Skin epidermis (tissue), 12 donors: Measurements from ENCODE around the gene PROM2.

ENCODE experiments used
- H3K27ac ChIP-seq, 21 experiments: fragments of 200-600 bp; sonication (generic) in 11 of 21; one replicate each; pipeline ENCODE4 v1.5.0; 2020; ENCODE audit warnings: mild to moderate bottlenecking in 3 of 21, inconsistent platforms in 2 of 21, moderate library complexity in 2 of 21
- H3K4me3 ChIP-seq, 7 experiments: fragments of 200-600 bp; sonication (generic) in 2 of 7; one replicate each; pipeline ENCODE4 v1.5.0; 2020; ENCODE audit warnings: inconsistent platforms in 2 of 7, mild to moderate bottlenecking in 2 of 7, moderate library complexity in 1 of 7

The PROM2 gene

GRCh38 chr2:95301876-95302641 lies 27.8 kb downstream of the PROM2 start:
- Histone ChIP-seq H3K27ac (no peak overlapping the region), H3K4me3 (no peak overlapping the region)

DNA sequence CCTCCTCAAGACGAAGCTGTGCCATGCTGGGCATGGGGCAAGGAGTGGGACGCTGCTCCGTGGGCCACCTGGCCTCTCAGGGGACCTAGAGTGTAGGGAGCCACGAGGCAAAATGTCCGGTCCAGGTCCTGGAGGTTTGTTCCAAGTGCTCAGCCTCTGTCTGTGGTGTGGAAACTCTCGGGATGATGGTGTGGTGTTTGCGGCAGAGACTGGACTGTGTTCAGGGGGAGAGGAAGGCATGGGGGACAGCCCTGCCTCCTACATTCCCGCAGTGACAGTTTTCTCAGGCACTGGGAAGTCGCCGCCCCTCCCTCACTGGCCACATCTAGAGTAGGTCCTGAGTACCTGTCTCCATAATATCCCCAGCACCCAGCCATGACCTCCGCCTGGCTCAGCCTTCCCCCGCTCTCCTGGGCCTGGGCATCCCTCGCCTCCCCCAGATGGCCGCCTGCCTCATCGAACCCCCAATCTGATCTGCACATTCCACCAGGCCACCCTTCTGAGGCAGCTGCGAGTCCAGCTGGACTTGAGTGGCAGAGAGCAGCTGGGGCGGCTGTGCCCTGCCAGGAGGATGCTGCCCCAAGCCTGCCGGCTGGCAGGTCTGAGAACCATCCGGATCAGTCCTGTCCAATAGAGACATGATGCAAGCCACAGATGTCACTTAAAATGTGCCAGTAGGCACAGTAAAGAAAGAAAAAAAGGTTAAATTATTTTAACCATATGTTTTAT lies 29.1 kb downstream of the PROM2 start:
- no peak overlapping the region for H3K27ac ChIP-seq

DNA sequence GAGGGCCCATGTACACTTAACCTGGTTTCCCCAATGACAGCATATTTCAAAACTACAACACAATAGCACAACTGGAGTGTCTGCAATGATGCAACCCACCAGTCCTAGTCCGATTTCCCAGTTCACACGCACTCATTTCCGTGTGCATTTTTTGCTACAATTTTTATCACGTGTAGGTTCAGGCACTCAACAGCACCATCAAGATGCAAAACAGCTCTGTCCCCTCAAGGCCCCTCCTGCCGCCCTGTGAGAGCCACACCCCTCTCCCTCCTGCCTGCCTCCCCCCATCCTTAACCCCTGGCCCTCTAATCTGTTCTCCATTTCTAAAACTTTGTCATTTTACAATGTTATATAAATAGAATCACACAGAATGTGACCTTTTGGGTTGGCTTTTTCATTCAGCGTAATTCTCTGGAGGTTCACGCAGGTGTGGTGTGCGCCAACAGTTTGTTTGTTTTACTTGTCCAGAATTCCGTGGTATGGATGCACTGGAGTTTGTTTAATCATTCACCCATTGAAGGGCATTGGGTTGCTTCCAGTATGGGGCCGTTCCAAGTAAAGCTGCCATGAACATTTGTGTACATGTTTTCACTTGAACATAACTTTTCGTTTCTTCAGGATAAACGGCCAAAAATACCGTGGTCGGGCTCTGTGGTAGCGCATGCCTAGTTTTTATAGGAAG lies 31.3 kb downstream of the PROM2 start:
- Histone ChIP-seq H3K27ac (no peak overlapping the region), H3K4me3 (no peak overlapping the region)

More for the DNA sequence above, 29.1 kb downstream of the PROM2 start:
- H3K4me3 ChIP-seq = no peak overlapping the region

DNA sequence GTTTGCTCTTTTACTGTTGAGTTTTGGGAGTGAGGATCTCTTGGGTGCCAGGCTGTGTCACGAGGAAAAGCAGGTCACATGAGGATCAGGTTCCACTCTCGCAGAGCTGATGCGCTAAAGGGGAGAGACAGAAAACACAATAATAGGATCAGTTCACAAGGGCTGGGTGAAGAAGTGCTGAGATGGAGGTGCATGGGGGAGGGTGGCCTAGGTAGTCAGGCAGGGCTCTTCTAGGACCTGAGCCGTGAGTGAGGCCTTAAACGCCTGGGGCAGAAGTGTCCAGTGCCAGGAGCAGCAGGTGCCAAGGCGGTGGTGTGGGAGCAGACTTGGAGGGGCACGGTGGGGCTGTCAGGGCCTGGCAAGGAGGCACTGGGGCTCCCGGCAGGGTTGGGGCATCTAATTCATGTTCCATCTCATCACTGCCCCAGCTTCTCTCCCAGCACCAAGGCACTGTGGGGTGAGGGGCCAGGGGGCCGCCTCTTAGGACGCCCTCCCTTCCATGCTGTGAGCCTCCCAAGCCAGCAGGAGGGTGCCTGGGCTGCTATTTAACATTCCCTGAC lies 32.2 kb downstream of the PROM2 start:
- H3K27ac ChIP-seq = peak overlapping the region in 2 of 21 experiments; percentile 14 to 46
- no peak overlapping the region for H3K4me3 ChIP-seq

GRCh38 chr2:95307036-95307435 lies 32.8 kb downstream of the PROM2 start:
- H3K27ac ChIP-seq = peak overlapping the region in 3 of 21 experiments; percentile 10 to 46 (median 14)
- no peak overlapping the region for H3K4me3 ChIP-seq

DNA sequence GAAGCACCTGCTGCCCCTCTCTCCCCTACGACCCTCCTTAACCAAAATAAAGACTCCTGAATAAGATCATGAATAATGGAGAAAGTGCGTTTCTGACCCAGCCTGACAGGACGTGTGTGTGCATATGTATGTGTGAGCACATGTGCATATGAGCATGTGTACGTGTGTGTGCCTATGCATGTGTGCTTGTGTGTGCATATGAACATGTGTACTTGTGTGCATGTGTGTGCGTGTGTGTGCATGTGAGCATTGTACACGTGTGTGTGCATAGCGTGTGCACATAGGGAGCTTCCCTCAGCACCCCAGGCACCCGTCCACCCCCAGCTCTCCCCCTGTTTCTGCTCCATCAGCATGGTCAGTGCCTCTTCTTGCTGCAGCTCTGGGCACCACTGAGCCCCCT lies 33.6 kb downstream of the PROM2 start:
- H3K4me3 ChIP-seq = no peak overlapping the region
- no peak overlapping the region for H3K27ac ChIP-seq

GRCh38 chr2:95308426-95308990 lies 34.3 kb downstream of the PROM2 start:
- Histone ChIP-seq H3K4me3 (no peak overlapping the region), H3K27ac (no peak overlapping the region)

DNA sequence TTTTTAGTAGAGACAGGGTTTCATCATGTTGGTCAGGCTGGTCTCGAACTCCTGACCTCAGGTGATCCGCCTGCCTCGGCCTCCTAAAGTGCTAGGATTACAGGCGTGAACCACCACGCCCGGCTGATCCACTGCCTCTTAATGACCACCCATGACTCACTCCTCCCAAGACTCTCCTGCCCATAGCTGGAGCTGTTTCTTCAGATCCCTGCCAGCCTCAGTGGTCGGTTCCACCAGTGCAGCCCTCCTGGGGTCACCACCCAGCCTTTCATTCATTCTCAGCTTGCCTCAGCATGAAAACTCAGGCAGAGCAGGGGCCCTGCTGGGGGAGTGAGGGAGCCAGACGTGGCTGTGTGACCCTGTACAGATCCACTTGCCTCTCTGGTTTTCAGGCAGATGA lies 35.4 kb downstream of the PROM2 start:
- no peak overlapping the region for H3K4me3 ChIP-seq
- no peak overlapping the region for H3K27ac ChIP-seq

GRCh38 chr2:95310216-95310615 lies 36.0 kb downstream of the PROM2 start:
- no peak overlapping the region for H3K27ac ChIP-seq
- no peak overlapping the region for H3K4me3 ChIP-seq

GRCh38 chr2:95310651-95311050 lies 36.4 kb downstream of the PROM2 start:
- Histone ChIP-seq H3K4me3 (no peak overlapping the region), H3K27ac (no peak overlapping the region)

GRCh38 chr2:95311815-95312542 lies 37.7 kb downstream of the PROM2 start:
- H3K27ac ChIP-seq = no peak overlapping the region
- H3K4me3 ChIP-seq = no peak overlapping the region

DNA sequence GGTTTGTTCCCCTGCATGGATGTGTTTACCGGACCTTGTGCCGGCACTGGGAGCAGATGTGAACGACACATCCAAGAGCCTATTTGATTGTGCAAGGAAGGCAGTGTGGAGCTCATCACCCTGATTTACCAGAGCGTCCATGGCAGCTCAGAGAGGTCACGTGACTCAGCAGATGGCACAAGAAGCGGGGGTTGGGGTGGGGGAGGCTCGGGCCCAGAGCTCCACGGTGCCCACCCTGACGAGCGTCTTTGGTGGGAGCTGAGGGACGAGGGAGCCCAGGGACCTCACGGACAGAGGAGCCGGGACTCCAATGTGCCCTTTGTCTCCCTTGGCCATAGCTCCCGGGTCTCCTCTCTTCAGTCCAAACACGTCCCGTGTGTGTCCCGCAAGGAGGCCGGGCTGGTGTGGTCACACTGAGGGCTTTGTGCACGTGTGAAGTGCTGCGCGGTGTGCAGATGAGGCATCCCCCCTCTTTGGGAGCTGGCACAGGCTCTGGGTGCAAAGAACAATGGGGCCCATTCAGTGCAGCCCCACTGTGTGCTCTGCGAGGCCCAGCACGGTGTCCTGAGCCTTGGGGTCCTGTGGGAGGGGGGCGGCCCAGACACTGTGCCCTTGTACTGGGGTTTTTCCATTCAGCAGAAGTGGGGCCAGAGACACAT lies 38.4 kb downstream of the PROM2 start:
- Histone ChIP-seq H3K27ac (no peak overlapping the region), H3K4me3 (no peak overlapping the region)

DNA sequence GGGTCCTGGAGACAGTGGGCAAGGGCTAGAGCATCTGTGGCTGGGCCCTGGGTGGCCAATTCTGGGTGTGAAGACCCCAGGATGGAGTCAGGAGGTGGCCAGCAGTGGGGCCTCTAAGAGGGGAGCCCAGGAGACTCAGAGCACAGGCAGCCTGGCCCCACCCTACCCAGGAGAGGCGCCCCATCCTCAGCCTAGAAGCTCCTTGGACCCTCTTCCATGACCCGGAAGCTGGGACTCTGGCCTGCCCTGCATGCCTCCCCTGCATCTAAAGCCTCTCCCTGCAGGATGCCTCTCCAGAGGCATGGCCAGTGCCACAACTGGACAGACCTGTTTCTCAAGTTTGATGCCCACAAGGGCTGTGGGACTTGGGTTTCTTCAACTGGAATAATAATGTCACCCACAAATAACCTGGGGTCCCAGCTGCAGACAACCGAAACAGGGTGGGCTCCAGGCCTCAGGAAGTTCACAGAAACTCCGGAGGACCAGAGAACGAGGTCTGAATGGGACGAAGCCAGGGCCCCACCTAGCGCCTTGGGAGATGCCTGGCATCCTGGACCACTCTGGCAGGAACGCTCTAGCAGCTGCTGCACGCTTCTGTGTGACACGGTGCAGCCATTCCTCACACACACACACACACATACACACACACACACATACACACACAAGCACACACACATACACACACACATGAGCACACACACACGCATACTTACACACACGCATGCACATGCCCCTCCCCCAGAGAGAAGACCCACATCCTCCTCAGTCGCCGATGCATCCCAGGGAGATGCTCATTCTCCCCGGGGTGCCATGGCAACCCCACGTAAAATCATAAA lies 39.3 kb downstream of the PROM2 start:
- Histone ChIP-seq H3K27ac (no peak overlapping the region), H3K4me3 (no peak overlapping the region)

- no peak overlapping the region for H3K27ac ChIP-seq
- H3K4me3 ChIP-seq = no peak overlapping the region
These were observed 40.3 kb downstream of the PROM2 start for GRCh38 chr2:95314598-95314963.

DNA sequence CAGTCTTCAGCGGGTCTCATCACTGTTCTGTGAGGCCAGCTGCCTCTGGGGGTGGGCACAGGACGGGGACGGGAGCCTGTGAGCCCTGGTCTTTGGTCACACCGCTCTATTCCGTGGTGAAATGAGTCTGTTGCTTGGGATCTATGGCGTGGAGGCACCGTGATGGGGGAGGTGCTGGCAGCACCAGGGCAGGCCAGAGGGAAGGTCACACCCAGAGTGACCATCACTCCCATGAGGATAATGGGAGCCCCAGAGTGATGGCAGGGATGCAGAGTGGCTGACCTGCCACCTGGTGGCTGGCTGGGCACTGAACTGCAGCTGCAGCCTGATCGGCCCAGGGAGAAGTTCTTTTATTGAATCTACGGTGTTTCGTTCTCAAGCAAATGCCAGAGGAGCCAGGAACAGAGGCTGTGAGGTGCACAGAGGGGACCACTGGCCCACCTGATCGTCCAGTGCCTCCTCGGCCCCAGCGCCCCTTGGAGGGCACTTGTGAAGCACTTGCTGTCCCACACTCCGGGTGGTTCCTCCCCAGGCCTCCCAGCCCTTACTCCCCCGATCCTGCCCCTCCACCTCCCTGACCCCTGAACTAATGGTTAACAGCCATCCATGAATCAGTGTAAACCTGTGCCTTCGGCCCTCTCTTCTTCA lies 40.8 kb downstream of the PROM2 start:
- Histone ChIP-seq H3K27ac (no peak overlapping the region), H3K4me3 (no peak overlapping the region)

DNA sequence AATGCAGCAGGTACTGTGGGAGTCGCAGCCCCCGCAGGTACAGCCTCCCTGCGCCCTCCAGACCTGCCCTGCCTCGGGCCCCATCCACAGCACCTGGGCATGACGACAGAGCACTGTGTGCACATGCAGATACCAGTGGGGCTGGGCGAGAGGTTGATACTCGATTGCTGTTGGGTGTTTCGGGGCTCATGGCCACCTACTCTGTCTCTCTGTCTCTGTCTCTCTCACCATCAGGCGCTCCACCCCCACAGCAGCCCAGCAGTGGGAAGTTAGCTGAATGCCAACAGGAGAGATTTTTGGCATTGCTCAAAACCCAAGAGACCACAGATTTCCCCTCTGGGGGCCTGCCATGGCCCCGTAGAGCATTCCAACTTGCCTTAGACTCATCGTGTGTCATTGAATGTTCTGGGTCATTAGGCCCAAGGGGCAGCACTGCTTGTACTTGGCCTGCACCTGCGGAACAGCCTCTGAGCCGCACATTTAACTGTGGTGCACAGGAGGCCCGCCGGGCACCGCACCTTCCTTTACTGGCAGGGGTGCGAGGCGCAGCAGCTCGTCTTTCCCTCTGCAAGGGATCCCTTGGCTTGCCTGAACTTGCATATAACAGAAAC lies 41.7 kb downstream of the PROM2 start:
- Histone ChIP-seq H3K27ac (no peak overlapping the region), H3K4me3 (no peak overlapping the region)

DNA sequence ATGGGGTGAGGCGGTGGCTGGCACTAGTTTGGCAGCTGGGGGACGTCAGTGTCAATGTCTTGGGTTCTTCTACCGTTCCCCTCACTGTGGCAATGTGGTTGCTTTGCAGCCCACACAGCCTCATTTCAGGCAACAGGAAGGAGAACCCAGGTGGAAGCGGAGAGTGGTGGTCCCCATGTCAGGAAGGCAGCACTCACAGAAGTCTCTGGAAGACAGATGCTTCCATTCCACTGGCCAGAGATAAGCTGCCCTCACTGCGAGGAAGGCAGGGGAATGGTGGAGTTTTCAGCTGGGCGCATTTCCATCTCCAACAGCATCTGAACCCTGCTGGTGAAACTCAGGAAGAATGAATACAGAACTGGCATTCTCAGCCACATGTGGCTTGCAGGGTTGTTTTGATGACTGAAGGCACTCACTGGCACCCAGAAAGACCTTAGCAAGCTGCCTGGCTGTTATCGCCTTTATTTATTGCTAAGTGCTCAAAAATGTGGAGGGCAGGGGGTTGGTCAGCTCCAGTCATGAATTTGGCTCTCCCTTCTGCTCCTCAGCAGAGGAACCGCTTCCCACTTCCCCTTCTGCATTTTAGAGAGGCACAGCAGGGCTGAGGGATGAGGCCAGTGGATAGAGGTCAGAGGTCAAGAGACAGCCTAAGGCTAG lies 42.3 kb downstream of the PROM2 start:
- Histone ChIP-seq H3K4me3 (no peak overlapping the region), H3K27ac (no peak overlapping the region)
